Muscle layer of colon (tissue), 2 donors: ENCODE results near the gene ZBTB9.

Experiments used
- H3K27ac ChIP-seq: one replicate; pipeline ENCODE4 v1.7.0; 2013; ENCODE audit warnings: low read depth, mild to moderate bottlenecking, low read length, moderate library complexity
- H3K27me3 ChIP-seq, 2 donors: one replicate each; pipeline ENCODE4 v1.7.0; 2013; ENCODE audit warnings: low read length in 2 of 2, mild to moderate bottlenecking in 2 of 2; ENCODE audit not compliant: insufficient read depth in 2 of 2, control insufficient read depth in 1 of 2
- H3K36me3 ChIP-seq: one replicate; pipeline ENCODE4 v1.7.0; 2013; ENCODE audit warnings: mild to moderate bottlenecking, low read length; ENCODE audit not compliant: insufficient read depth
- H3K4me1 ChIP-seq: one replicate; pipeline ENCODE4 v1.7.0; 2013; ENCODE audit warnings: mild to moderate bottlenecking, low read length; ENCODE audit not compliant: insufficient read depth
- H3K4me3 ChIP-seq, 2 donors: one replicate each; pipeline ENCODE4 v1.7.0; 2013; ENCODE audit warnings: low read length in 2 of 2, low read depth in 1 of 2, mild to moderate bottlenecking in 1 of 2, moderate library complexity in 1 of 2
- H3K9ac ChIP-seq: one replicate; pipeline ENCODE4 v1.7.0; 2013; ENCODE audit warnings: low read length
- H3K9me3 ChIP-seq: one replicate; pipeline ENCODE4 v1.7.0; 2013; ENCODE audit warnings: mild to moderate bottlenecking, low read length
- donor health status: abdominal sarcoma.
- donor health status: Adenocarcinoma of cecum.

Gene ZBTB9

GRCh38 chr6:33439956-33440648, 14.3 kb upstream of the ZBTB9 start:
- Histone ChIP-seq H3K27ac (no peak overlapping the region), H3K9me3 (no peaks in the 10 kb centered on the region), H3K9ac (no peak overlapping the region), H3K4me1 (no peaks in the 10 kb centered on the region), H3K36me3 (peaks cover 65% of the 10 kb centered on the region), H3K4me3 (no peak overlapping the region), H3K27me3 (no peaks in the 10 kb centered on the region)

GRCh38 chr6:33440649-33441309, 13.6 kb upstream of the ZBTB9 start:
- Histone ChIP-seq H3K36me3 (peaks cover 61% of the 10 kb centered on the region), H3K9me3 (no peaks in the 10 kb centered on the region), H3K4me3 (no peak overlapping the region)

GRCh38 chr6:33441457-33441856, 12.9 kb upstream of the ZBTB9 start:
- no peaks in the 10 kb centered on the region for H3K9me3 ChIP-seq
- no peaks in the 10 kb centered on the region for H3K4me1 ChIP-seq
- peaks cover 58% of the 10 kb centered on the region for H3K36me3 ChIP-seq

More at GRCh38 chr6:33440649-33441309, 13.6 kb upstream of the ZBTB9 start:
- no peaks in the 10 kb centered on the region for H3K4me1 ChIP-seq
- H3K27ac ChIP-seq, result no peak overlapping the region
- H3K27me3 ChIP-seq, result no peaks in the 10 kb centered on the region
- H3K9ac ChIP-seq, result no peak overlapping the region

GRCh38 chr6:33442283-33442682, 12.1 kb upstream of the ZBTB9 start:
- Histone ChIP-seq H3K36me3 (peaks cover 58% of the 10 kb centered on the region), H3K27me3 (no peaks in the 10 kb centered on the region), H3K4me1 (no peaks in the 10 kb centered on the region), H3K4me3 (no peak overlapping the region), H3K9ac (no peak overlapping the region), H3K27ac (no peak overlapping the region), H3K9me3 (no peaks in the 10 kb centered on the region)

More at GRCh38 chr6:33441457-33441856, 12.9 kb upstream of the ZBTB9 start:
- Histone ChIP-seq H3K4me3 (no peak overlapping the region), H3K27ac (no peak overlapping the region), H3K9ac (no peak overlapping the region), H3K27me3 (no peaks in the 10 kb centered on the region)

GRCh38 chr6:33443025-33443424, 11.4 kb upstream of the ZBTB9 start:
- Histone ChIP-seq H3K27ac (no peak overlapping the region), H3K9ac (no peak overlapping the region), H3K4me3 (no peak overlapping the region), H3K4me1 (no peaks in the 10 kb centered on the region), H3K27me3 (no peaks in the 10 kb centered on the region), H3K9me3 (no peaks in the 10 kb centered on the region), H3K36me3 (peaks cover 60% of the 10 kb centered on the region)

GRCh38 chr6:33443619-33444504, 10.5 kb upstream of the ZBTB9 start:
- H3K4me1 ChIP-seq, result no peaks in the 10 kb centered on the region
- peaks cover 60% of the 10 kb centered on the region for H3K36me3 ChIP-seq
- no peak overlapping the region for H3K4me3 ChIP-seq
- no peak overlapping the region for H3K27ac ChIP-seq
- no peak overlapping the region for H3K9ac ChIP-seq
- H3K27me3 ChIP-seq, result no peaks in the 10 kb centered on the region
- H3K9me3 ChIP-seq, result no peaks in the 10 kb centered on the region

GRCh38 chr6:33445119-33445603, 9.2 kb upstream of the ZBTB9 start:
- Histone ChIP-seq H3K9ac (no peak overlapping the region), H3K4me3 (no peak overlapping the region), H3K27ac (no peak overlapping the region), H3K36me3 (peaks cover 62% of the 10 kb centered on the region), H3K9me3 (no peaks in the 10 kb centered on the region), H3K27me3 (no peaks in the 10 kb centered on the region), H3K4me1 (no peaks in the 10 kb centered on the region)

- Histone ChIP-seq H3K9me3 (no peaks in the 10 kb centered on the region), H3K4me1 (no peaks in the 10 kb centered on the region), H3K27me3 (no peaks in the 10 kb centered on the region), H3K4me3 (no peak overlapping the region), H3K27ac (no peak overlapping the region), H3K9ac (no peak overlapping the region), H3K36me3 (peaks cover 50% of the 10 kb centered on the region)
Measured at GRCh38 chr6:33446356-33446755, 8.0 kb upstream of the ZBTB9 start.

- Histone ChIP-seq H3K36me3 (peaks cover 32% of the 10 kb centered on the region), H3K4me3 (no peak overlapping the region), H3K9ac (no peak overlapping the region), H3K9me3 (no peaks in the 10 kb centered on the region), H3K4me1 (peaks cover 8% of the 10 kb centered on the region), H3K27me3 (no peaks in the 10 kb centered on the region), H3K27ac (no peak overlapping the region)
Measured at GRCh38 chr6:33450434-33450833, 3.9 kb upstream of the ZBTB9 start.

- H3K36me3 ChIP-seq, result peaks cover 38% of the 10 kb centered on the region
- no peak overlapping the region for H3K27ac ChIP-seq
- H3K4me1 ChIP-seq, result peaks cover 13% of the 10 kb centered on the region
- no peaks in the 10 kb centered on the region for H3K27me3 ChIP-seq
- H3K4me3 ChIP-seq, result no peak overlapping the region
- no peak overlapping the region for H3K9ac ChIP-seq
- no peaks in the 10 kb centered on the region for H3K9me3 ChIP-seq
Measured at GRCh38 chr6:33451606-33452005, 2.8 kb upstream of the ZBTB9 start.

- H3K4me3 ChIP-seq, result no peak overlapping the region
- no peaks in the 10 kb centered on the region for H3K27me3 ChIP-seq
- H3K9me3 ChIP-seq, result no peaks in the 10 kb centered on the region
- H3K36me3 ChIP-seq, result peaks cover 31% of the 10 kb centered on the region
- no peak overlapping the region for H3K9ac ChIP-seq
- no peak overlapping the region for H3K27ac ChIP-seq
- peaks cover 13% of the 10 kb centered on the region for H3K4me1 ChIP-seq
Measured at GRCh38 chr6:33452496-33452895, 1.9 kb upstream of the ZBTB9 start.
